NCI-H460 (cell line): ENCODE measurements around the gene MYCN. TPM values are rescaled to one million over a fixed set of nuclear protein-coding genes. Genes with fewer than 3 reads are reported as not detected.
"Not testable (repeated sequence)": the region's sequence is repeated elsewhere in the genome, so short reads cannot be mapped to it uniquely, and the experiment has no call there.

ENCODE experiments used
- DNase-seq: peaks from one replicate; pipeline ENCODE4 v3.0.0-alpha.2; 2016; ENCODE audit warnings: low read depth; ENCODE audit errors: extremely low read depth
- total RNA-seq: library from RNA; depleted of rRNA; stranded (reverse); fragments of >200 nt; shearing (Covaris generic); gene quantifications from 2 replicates; pipeline ENCODE4 v1.2.3, GENCODE V29; 2014

MYCN gene
- total RNA-seq, 1 experiment from 2014 or later, result 0.12 TPM

GRCh38 chr2:15942711-15943345 is 2.5 kb downstream of the MYCN start:
- DNase-seq, result no peak

DNA sequence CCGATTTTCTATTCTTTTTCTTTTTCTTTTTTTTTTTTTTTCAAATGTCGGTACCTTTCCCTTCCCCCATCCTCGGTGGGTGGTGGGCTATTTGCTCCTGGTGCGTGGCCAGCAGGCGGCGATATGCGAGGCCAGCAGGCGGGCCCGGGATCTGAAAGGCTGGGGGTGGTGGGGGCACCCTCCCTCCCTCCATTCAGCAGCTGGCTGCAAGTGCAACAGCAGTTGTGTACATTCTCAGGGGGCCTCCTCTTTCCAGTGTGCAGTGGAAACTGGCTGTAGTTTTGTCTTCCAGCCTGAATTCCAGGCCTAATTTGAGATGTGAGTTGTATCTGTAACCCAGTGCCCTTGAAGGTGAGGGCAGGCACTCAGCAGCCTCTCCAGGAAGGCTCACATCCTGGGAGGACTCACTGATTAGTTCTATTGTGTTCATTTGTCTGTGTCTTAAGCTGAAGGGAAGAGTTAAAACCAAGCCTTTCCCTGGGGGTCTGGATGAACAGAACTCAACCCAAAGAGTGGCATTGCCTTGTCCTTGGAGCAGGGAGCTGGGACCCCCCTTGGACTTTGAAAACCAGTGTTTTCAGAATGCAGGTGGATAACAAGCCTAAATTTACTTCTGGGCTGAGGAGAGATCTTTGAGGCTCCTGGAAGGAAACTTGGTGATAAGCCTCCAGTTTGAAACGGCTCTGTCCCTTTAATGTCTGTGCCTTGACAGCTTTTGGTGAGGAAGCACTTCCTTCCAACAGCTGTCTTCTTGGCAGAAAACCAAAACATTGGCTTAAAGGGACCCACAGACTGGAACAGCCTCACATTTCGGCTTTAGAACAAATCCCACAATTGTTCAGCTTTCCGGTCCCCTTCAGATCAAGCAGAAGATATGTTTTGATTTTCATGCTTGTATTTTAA is 3.3 kb downstream of the MYCN start:
- DNase-seq, result no peak

- DNase-seq, result no peak
These were observed 4.1 kb downstream of the MYCN start for GRCh38 chr2:15944325-15945017.

DNA sequence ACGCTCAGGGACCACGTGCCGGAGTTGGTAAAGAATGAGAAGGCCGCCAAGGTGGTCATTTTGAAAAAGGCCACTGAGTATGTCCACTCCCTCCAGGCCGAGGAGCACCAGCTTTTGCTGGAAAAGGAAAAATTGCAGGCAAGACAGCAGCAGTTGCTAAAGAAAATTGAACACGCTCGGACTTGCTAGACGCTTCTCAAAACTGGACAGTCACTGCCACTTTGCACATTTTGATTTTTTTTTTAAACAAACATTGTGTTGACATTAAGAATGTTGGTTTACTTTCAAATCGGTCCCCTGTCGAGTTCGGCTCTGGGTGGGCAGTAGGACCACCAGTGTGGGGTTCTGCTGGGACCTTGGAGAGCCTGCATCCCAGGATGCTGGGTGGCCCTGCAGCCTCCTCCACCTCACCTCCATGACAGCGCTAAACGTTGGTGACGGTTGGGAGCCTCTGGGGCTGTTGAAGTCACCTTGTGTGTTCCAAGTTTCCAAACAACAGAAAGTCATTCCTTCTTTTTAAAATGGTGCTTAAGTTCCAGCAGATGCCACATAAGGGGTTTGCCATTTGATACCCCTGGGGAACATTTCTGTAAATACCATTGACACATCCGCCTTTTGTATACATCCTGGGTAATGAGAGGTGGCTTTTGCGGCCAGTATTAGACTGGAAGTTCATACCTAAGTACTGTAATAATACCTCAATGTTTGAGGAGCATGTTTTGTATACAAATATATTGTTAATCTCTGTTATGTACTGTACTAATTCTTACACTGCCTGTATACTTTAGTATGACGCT is 5.8 kb downstream of the MYCN start:
- DNase-seq, result no peak

DNA sequence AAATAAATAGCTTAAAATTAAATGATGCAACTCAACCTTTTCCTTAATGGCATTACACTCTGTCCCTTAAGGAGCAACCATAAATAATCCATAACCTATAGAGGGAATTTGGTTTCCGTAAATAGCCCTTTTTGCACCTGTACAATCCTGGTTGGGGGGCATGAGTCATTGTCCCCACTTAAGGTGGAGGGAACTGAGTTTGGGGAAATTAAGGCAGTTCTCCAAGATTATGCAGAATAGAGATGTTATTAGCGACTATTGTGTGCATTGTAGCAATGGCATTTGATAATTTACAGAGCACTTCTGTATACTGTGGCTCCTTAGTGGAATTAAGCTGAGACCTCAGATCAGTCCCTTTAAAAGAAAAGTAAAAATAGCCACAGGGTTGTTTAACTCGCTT is 6.6 kb downstream of the MYCN start:
- no peak for DNase-seq

- DNase-seq, result no peak
These were observed 7.1 kb downstream of the MYCN start for GRCh38 chr2:15947431-15947830.

- no peak for DNase-seq
These were observed 8.3 kb downstream of the MYCN start for GRCh38 chr2:15948704-15948957.

GRCh38 chr2:15949126-15949525 is 8.8 kb downstream of the MYCN start:
- DNase-seq, result no peak

GRCh38 chr2:15949551-15949950 is 9.2 kb downstream of the MYCN start:
- DNase-seq, result no peak

GRCh38 chr2:15950088-15950952 is 10.0 kb downstream of the MYCN start:
- no peak for DNase-seq

DNA sequence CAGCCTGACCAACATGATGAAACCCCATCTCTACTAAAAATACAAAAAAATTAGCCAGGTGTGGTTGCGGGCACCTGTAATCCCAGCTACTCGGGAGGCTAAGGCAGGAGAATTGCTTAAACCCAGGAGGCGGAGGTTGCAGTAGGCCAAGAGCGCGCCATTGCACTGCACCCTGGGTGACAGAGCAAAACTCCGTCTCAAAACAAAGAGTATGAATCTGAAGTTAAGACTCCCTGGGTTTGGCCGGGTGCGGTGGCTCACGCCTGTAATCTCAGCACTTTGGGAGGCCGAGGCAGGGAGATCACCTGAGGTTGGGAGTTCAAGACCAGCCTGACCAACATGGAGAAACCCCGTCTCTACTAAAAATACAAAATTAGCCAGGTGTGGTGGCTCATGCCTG is 11.6 kb downstream of the MYCN start:
- DNase-seq, result not testable (repeated sequence)

DNA sequence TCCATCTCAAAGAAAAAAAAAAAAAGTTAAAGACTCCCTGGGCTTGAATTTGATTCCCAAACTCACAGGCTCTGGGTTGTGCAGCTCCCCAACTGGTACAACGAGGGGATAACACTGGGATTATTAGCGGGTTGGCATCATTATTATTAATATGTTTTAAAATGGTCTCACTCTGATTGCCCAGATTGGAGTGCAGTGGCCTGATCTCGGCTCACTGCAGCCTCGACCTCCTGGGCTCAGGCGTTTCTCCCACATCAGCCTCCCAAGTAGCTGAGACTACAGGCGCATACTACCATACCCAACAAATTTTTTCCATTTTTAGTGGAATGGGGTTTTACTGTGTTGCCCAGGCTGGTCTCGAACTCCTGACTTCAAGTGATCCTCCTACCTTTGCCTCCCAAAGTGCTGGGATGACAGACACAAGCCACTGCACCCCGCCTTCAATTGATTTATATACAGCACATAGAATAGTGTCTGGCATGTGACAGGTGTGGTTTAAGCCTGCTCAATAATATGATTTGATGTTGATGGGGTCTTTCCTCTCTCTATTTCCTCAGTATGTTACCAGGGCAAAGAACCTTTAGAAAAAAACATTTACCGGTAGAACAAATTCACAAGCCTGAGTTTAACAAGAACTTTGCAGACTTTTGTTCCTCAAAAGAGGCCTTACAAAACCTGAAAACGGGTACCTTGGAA is 12.2 kb downstream of the MYCN start:
- DNase-seq, result no peak

GRCh38 chr2:15953147-15953630 is 12.8 kb downstream of the MYCN start:
- DNase-seq, result no peak

GRCh38 chr2:15953891-15954680 is 13.7 kb downstream of the MYCN start:
- no peak for DNase-seq

DNA sequence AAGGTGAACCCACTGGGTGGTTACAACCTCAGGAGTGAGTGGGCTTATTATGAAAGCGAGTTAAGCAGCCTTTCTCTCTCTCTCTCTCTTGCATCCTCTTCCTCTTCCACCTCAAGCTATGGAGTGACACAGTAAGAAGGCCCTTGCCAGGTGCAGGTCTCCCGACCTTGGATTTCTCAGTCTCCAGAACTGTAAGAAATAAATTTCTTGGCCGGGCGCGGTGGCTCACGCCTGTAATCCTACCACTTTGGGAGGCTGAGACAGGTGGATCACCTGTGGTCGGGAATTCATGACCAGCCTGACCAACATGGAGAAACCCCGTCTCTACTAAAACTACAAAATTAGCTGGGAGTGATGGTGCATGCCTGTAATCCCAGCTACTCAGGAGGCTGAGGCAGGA is 14.4 kb downstream of the MYCN start:
- no peak for DNase-seq

- no peak for DNase-seq
These were observed 15.1 kb downstream of the MYCN start for GRCh38 chr2:15955232-15955988.

GRCh38 chr2:15956230-15956629 is 15.9 kb downstream of the MYCN start:
- DNase-seq, result no peak
